ENCODE measurements around the gene SLC25A34.

The SLC25A34 gene

GRCh38 chr1:15758343-15758931 lies 22.4 kb downstream of the SLC25A34 start, which contains the start of gene FBLIM1:
Gene FBLIM1, plus strand, starts transcription at chr1:15758795. Its CDS starts 6,189 bp downstream, at chr1:15764984.
- Histone ChIP-seq H2BK120ac (ENCODE audit: low read depth, low read length) (peak within 1 kb of the TSS; percentile 97), H3K9me3 (ENCODE audit: control insufficient read depth, low read length) (no peaks in the 10 kb centered on the region)

GRCh38 chr1:15758953-15759661 lies 23.0 kb downstream of the SLC25A34 start:
- Histone ChIP-seq H3K4me2 (ENCODE audit: low read length, poor library complexity, severe bottlenecking) (peak overlapping the region; percentile 84), H3K4me3 (ENCODE audit: insufficient read depth in 1 of 2, low read depth in 1 of 2, low read length in 2 of 2) (peak overlapping the region; percentile 79 to 86), H2BK12ac (ENCODE audit: low read length in 2 of 2) (peak overlapping the region; percentile 55 to 67), H3K4me1 (ENCODE audit: control insufficient read depth, insufficient read depth, low read depth, low read length) (peaks cover 28% of the 10 kb centered on the region), H4K8ac (ENCODE audit: low read length) (peak overlapping the region; percentile 84), H2BK5ac (ENCODE audit: low read depth, low read length, poor library complexity, severe bottlenecking) (peak overlapping the region; percentile 81), H3K23ac (ENCODE audit: low read length in 2 of 2) (peak overlapping the region; percentile 51 to 91), H4K91ac (ENCODE audit: low read length) (peak overlapping the region; percentile 96), H3K4ac (ENCODE audit: low read depth in 1 of 2, low read length in 2 of 2) (peak overlapping the region; percentile 56 to 88), H3K27me3 (ENCODE audit: control insufficient read depth in 1 of 2, insufficient read depth in 1 of 2, low read length in 2 of 2) (peaks cover 0 to 2% of the 10 kb centered on the region in 2 experiments), H3K14ac (ENCODE audit: low read length in 2 of 2) (peak overlapping the region; percentile 62 to 85), H3K9me3 (ENCODE audit: control insufficient read depth, low read length) (no peaks in the 10 kb centered on the region), H3K79me1 (replicated peaks; ENCODE audit: low read length, poor library complexity, severe bottlenecking) (peaks cover 2% of the 10 kb centered on the region), H2AFZ (ENCODE audit: low read depth, low read length) (no peak overlapping the region), H3K36me3 (ENCODE audit: control insufficient read depth in 1 of 2, insufficient read depth in 2 of 2, low read depth in 1 of 2, low read length in 2 of 2) (peaks cover 0 to 5% of the 10 kb centered on the region in 2 experiments), H2AK5ac (ENCODE audit: low read length, severe bottlenecking) (peak overlapping the region; percentile 7), H3K9ac (ENCODE audit: low read length) (peak overlapping the region; percentile 78), H3K18ac (ENCODE audit: low read depth in 1 of 2, low read length in 2 of 2) (peak overlapping the region; percentile 91 to 92), H2BK120ac (ENCODE audit: low read depth, low read length) (peak overlapping the region; percentile 97), H3K27ac (ENCODE audit: low read length, poor library complexity, severe bottlenecking) (peak overlapping the region; percentile 44), H2BK15ac (ENCODE audit: low read depth, poor library complexity, severe bottlenecking) (peak overlapping the region; percentile 96)
- peak; percentile 38 for DNase-seq
- under 1% methylated on average over 50 of the region's 58 CpGs for WGBS

More at GRCh38 chr1:15758343-15758931, 22.4 kb downstream of the SLC25A34 start, which contains the start of gene FBLIM1:
- H2AK5ac ChIP-seq (ENCODE audit: low read length, severe bottlenecking): peak within 1 kb of the TSS; percentile 81
- H3K14ac ChIP-seq (ENCODE audit: low read length in 2 of 2): peak within 1 kb of the TSS; percentile 62 to 99
- peak within 1 kb of the TSS; percentile 80 to 99 for H2BK12ac ChIP-seq (ENCODE audit: low read length in 2 of 2)
- H3K79me1 ChIP-seq (replicated peaks; ENCODE audit: low read length, poor library complexity, severe bottlenecking): no peaks in the 10 kb centered on the region
- peak within 1 kb of the TSS; percentile 81 for H2BK5ac ChIP-seq (ENCODE audit: low read depth, low read length, poor library complexity, severe bottlenecking)
- H3K4me3 ChIP-seq (ENCODE audit: insufficient read depth in 1 of 2, low read depth in 1 of 2, low read length in 2 of 2): peak within 1 kb of the TSS; percentile 79 to 86
- peak within 1 kb of the TSS; percentile 91 to 95 for H3K18ac ChIP-seq (ENCODE audit: low read depth in 1 of 2, low read length in 2 of 2)
- WGBS: 0% methylated on average over 4 of the region's 58 CpGs
- no peak for DNase-seq
- H3K4me2 ChIP-seq (ENCODE audit: low read length, poor library complexity, severe bottlenecking): peak within 1 kb of the TSS; percentile 84
- peak within 1 kb of the TSS; percentile 94 for H4K8ac ChIP-seq (ENCODE audit: low read length)
- peak within 1 kb of the TSS; percentile 78 for H3K9ac ChIP-seq (ENCODE audit: low read length)
- H3K36me3 ChIP-seq (ENCODE audit: control insufficient read depth in 1 of 2, insufficient read depth in 2 of 2, low read depth in 1 of 2, low read length in 2 of 2): peaks cover 0 to 5% of the 10 kb centered on the region in 2 experiments
- peaks cover 0 to 2% of the 10 kb centered on the region in 2 experiments for H3K27me3 ChIP-seq (ENCODE audit: control insufficient read depth in 1 of 2, insufficient read depth in 1 of 2, low read length in 2 of 2)
- peak within 1 kb of the TSS; percentile 96 for H4K91ac ChIP-seq (ENCODE audit: low read length)
- H2AFZ ChIP-seq (ENCODE audit: low read depth, low read length): peak within 1 kb of the TSS; percentile 1
- H2BK15ac ChIP-seq (ENCODE audit: low read depth, poor library complexity, severe bottlenecking): peak within 1 kb of the TSS; percentile 96
- peak within 1 kb of the TSS; percentile 44 for H3K27ac ChIP-seq (ENCODE audit: low read length, poor library complexity, severe bottlenecking)
- H3K4me1 ChIP-seq (ENCODE audit: control insufficient read depth, insufficient read depth, low read depth, low read length): peaks cover 24% of the 10 kb centered on the region
- peak within 1 kb of the TSS; percentile 51 to 91 for H3K23ac ChIP-seq (ENCODE audit: low read length in 2 of 2)
- H3K4ac ChIP-seq (ENCODE audit: low read depth in 1 of 2, low read length in 2 of 2): peak within 1 kb of the TSS; percentile 68 to 88

DNA sequence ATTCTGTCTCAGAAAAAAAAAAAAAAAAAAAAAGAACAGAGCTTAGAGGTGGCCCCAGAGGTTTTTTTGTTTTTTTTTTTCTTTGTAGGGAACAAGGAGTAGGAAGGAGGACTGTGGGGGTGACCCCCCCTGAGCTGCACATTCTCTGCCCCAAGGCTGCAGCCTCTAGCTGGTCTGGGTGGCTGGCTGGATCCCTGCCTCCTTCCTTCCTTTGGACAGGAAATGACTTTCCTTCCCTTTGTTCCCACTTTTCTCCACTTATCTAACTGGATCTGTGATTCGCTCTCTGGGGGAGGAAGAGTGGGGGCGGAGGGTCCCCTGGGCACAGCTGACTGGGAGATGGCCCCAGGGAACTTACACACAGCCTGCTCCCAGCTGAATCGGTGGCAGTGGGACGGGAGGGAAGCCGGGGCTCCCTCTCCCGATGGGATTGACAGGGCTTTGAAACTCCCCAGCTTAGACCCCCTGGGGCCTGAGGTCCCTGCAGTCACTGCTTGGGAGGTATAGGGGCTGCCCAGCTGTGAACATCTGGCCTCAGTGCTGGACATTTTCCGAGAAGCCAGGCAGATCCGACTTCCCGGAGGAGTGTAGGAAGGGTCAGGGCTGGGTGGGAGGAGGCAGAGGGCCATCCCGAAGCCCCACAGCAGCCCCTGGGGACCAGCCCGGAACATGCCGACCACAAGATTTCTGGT lies 24.6 kb downstream of the SLC25A34 start:
- Histone ChIP-seq H2AK5ac (ENCODE audit: low read length, severe bottlenecking) (peak overlapping the region; percentile 53), H2AFZ (ENCODE audit: low read depth, low read length) (no peak overlapping the region), H3K4ac (ENCODE audit: low read depth in 1 of 2, low read length in 2 of 2) (peak overlapping the region; percentile 36 to 75), H4K8ac (ENCODE audit: low read length) (peak overlapping the region; percentile 66), H4K91ac (ENCODE audit: low read length) (peak overlapping the region; percentile 62), H2BK12ac (ENCODE audit: low read length in 2 of 2) (peak overlapping the region in 1 of 2 experiments; percentile 21), H2BK120ac (ENCODE audit: low read depth, low read length) (peak overlapping the region; percentile 1), H3K23ac (ENCODE audit: low read length in 2 of 2) (no peak overlapping the region), H3K4me2 (ENCODE audit: low read length, poor library complexity, severe bottlenecking) (peak overlapping the region; percentile 62), H3K9ac (ENCODE audit: low read length) (peak overlapping the region; percentile 62), H3K4me3 (ENCODE audit: insufficient read depth in 1 of 2, low read depth in 1 of 2, low read length in 2 of 2) (peak overlapping the region; percentile 50), H3K79me1 (replicated peaks; ENCODE audit: low read length, poor library complexity, severe bottlenecking) (peaks cover 14% of the 10 kb centered on the region), H2BK5ac (ENCODE audit: low read depth, low read length, poor library complexity, severe bottlenecking) (no peak overlapping the region), H3K14ac (ENCODE audit: low read length in 2 of 2) (no peak overlapping the region), H3K4me1 (ENCODE audit: control insufficient read depth, insufficient read depth, low read depth, low read length) (peaks cover 37% of the 10 kb centered on the region), H2BK15ac (ENCODE audit: low read depth, poor library complexity, severe bottlenecking) (no peak overlapping the region), H3K18ac (ENCODE audit: low read depth in 1 of 2, low read length in 2 of 2) (peak overlapping the region; percentile 12 to 91), H3K27ac (ENCODE audit: low read length, poor library complexity, severe bottlenecking) (peak overlapping the region; percentile 82), H3K9me3 (ENCODE audit: control insufficient read depth, low read length) (no peaks in the 10 kb centered on the region), H3K27me3 (ENCODE audit: control insufficient read depth in 1 of 2, insufficient read depth in 1 of 2, low read length in 2 of 2) (peaks cover 0 to 2% of the 10 kb centered on the region in 2 experiments), H3K36me3 (ENCODE audit: control insufficient read depth in 1 of 2, insufficient read depth in 2 of 2, low read depth in 1 of 2, low read length in 2 of 2) (peaks cover 6 to 20% of the 10 kb centered on the region in 2 experiments)
- DNase-seq: peak; percentile 90
- WGBS: under 1% methylated on average over 12 of the region's 12 CpGs

All from mesenchymal stem cell (in vitro differentiated cells and primary cell).